IMR-90 (cell line): ENCODE measurements around the gene MGAT5B. TPM values are rescaled to one million over a fixed set of nuclear protein-coding genes. Genes with fewer than 3 reads are reported as not detected.

Experiments used
- ATAC-seq: fragments of 200-7000 bp; cut with Tn5 transposase; 2 replicates; pipeline ENCODE4 v1.9.1; 2020; ENCODE audit warnings: low read depth, mild to moderate bottlenecking, moderate library complexity
- BruUV-seq: library from RNA; stranded (reverse); fragments of 400-500 nt; replicated peaks from 2 replicates; lab custom pipeline; 2021; lab: Mats Ljungman, UMichigan
- CTCF ChIA-PET: fragments of 300-600 bp; formaldehyde crosslinking; extraction: SDS; loops from one replicate; lab custom pipeline; 2021; ENCODE audit warnings: antibody characterized with exemption; lab: Yijun Ruan, JAX
- POLR2A ChIA-PET: fragments of 300-600 bp; sonication (Branson Sonifier 250); formaldehyde crosslinking; loops from one replicate; lab custom pipeline; 2022; ENCODE audit warnings: antibody characterized with exemption; ENCODE audit not compliant: unreplicated experiment; lab: Charles Lee
- DNase-seq: peaks from one replicate; pipeline ENCODE4 v3.0.0; 2013
- H2AFZ ChIP-seq: replicated peaks from 2 replicates; pipeline ENCODE3; 2013; ENCODE audit warnings: low read length, mild to moderate bottlenecking; ENCODE audit not compliant: poor library complexity
- H2AK5ac ChIP-seq: 2 replicates; pipeline ENCODE4 v1.6.1; 2013; ENCODE audit warnings: low read depth, low read length, inconsistent platforms
- H2AK9ac ChIP-seq: replicated peaks from 2 replicates; pipeline ENCODE3; 2013; ENCODE audit warnings: mild to moderate bottlenecking, low read depth, low read length, moderate library complexity; ENCODE audit not compliant: poor library complexity
- H2BK120ac ChIP-seq: 2 replicates; pipeline ENCODE4 v1.6.1; 2013; ENCODE audit warnings: low read depth, low read length, inconsistent platforms
- H2BK15ac ChIP-seq: 3 replicates; pipeline ENCODE4 v1.6.1; 2013; ENCODE audit warnings: low read depth, low read length, inconsistent platforms
- H2BK20ac ChIP-seq: 2 replicates; pipeline ENCODE4 v1.6.1; 2013; ENCODE audit warnings: low read depth, mild to moderate bottlenecking, inconsistent platforms, low read length, moderate library complexity
- H2BK5ac ChIP-seq: 2 replicates; pipeline ENCODE4 v1.6.1; 2013; ENCODE audit warnings: mild to moderate bottlenecking, low read depth, low read length, inconsistent platforms; ENCODE audit not compliant: poor library complexity, severe bottlenecking
- H3K14ac ChIP-seq: replicated peaks from 2 replicates; pipeline ENCODE4 v1.6.1; 2013; ENCODE audit warnings: low read depth, low read length, inconsistent platforms
- H3K18ac ChIP-seq: 2 replicates; pipeline ENCODE4 v1.6.1; 2013; ENCODE audit warnings: low read depth, low read length, control low read depth
- H3K23ac ChIP-seq: 2 replicates; pipeline ENCODE4 v1.6.1; 2013; ENCODE audit warnings: low read depth, low read length, inconsistent platforms
- H3K27ac ChIP-seq: 2 replicates; pipeline ENCODE4 v1.5.1; 2013; ENCODE audit warnings: mild to moderate bottlenecking, control low read depth, low read length; ENCODE audit not compliant: insufficient read depth
- H3K27me3 ChIP-seq: 2 replicates; pipeline ENCODE4 v1.6.1; 2013; ENCODE audit warnings: low read length; ENCODE audit not compliant: control insufficient read depth, insufficient read depth
- H3K36me3 ChIP-seq: 2 replicates; pipeline ENCODE4 v1.6.1; 2013; ENCODE audit warnings: low read length, mixed read lengths; ENCODE audit not compliant: control insufficient read depth, insufficient read depth
- H3K4ac ChIP-seq: 2 replicates; pipeline ENCODE4 v1.6.1; 2013; ENCODE audit warnings: low read depth, low read length, inconsistent platforms
- H3K4me1 ChIP-seq: 2 replicates; pipeline ENCODE4 v1.6.1; 2013; ENCODE audit warnings: low read length, mixed read lengths; ENCODE audit not compliant: control insufficient read depth, insufficient read depth
- H3K4me2 ChIP-seq: 2 replicates; pipeline ENCODE4 v1.6.1; 2013; ENCODE audit warnings: low read depth, mild to moderate bottlenecking, control low read depth, low read length, moderate library complexity
- H3K4me3 ChIP-seq: 2 replicates; pipeline ENCODE4 v1.5.1; 2013; ENCODE audit warnings: low read depth, mild to moderate bottlenecking, control low read depth, low read length, moderate library complexity; ENCODE audit not compliant: insufficient read depth
- H3K56ac ChIP-seq: 2 replicates; pipeline ENCODE4 v1.6.1; 2013; ENCODE audit warnings: low read length, inconsistent platforms; ENCODE audit not compliant: insufficient read depth; ENCODE audit errors: extremely low read depth
- H3K79me1 ChIP-seq, 2 experiments: 2 replicates each; pipeline ENCODE4 v1.6.1; 2013; ENCODE audit warnings: low read length in 2 of 2, inconsistent platforms in 1 of 2, low read depth in 1 of 2
- H3K9ac ChIP-seq: 2 replicates; pipeline ENCODE4 v1.6.1; 2013; ENCODE audit warnings: low read depth, low read length, control low read depth
- H3K9me1 ChIP-seq: 2 replicates; pipeline ENCODE4 v1.6.1; 2013; ENCODE audit warnings: low read length, inconsistent platforms; ENCODE audit not compliant: insufficient read depth
- H3K9me3 ChIP-seq: 2 replicates; pipeline ENCODE4 v1.6.1; 2013; ENCODE audit warnings: low read length; ENCODE audit not compliant: control insufficient read depth, insufficient read depth
- H4K20me1 ChIP-seq: 2 replicates; pipeline ENCODE4 v1.6.1; 2013; ENCODE audit warnings: low read length, inconsistent platforms; ENCODE audit not compliant: insufficient read depth
- H4K5ac ChIP-seq: 2 replicates; pipeline ENCODE4 v1.6.1; 2013; ENCODE audit warnings: mild to moderate bottlenecking, low read depth, low read length, control low read depth
- H4K8ac ChIP-seq, 2 experiments: 2 replicates each; pipeline ENCODE4 v1.6.1; 2013; ENCODE audit warnings: low read depth in 2 of 2, low read length in 2 of 2, control low read depth in 1 of 2, inconsistent platforms in 1 of 2
- H4K91ac ChIP-seq: 2 replicates; pipeline ENCODE4 v1.6.1; 2013; ENCODE audit warnings: low read depth, low read length, inconsistent platforms; ENCODE audit not compliant: insufficient read depth
- BHLHE40 ChIP-seq: fragments of 150-350 bp; IDR thresholded peaks from 2 replicates; pipeline ENCODE4 v1.6.1; 2016; ENCODE audit warnings: mild to moderate bottlenecking, low read depth, low read length
- CEBPB ChIP-seq: IDR thresholded peaks from 2 replicates; pipeline ENCODE4 v1.6.1; 2012; ENCODE audit warnings: low read depth, low read length, improper control_type of control experiment
- CHD1 ChIP-seq: IDR thresholded peaks from 2 replicates; pipeline ENCODE4 v1.6.1; 2012; ENCODE audit warnings: low read depth, low read length, improper control_type of control experiment
- CTCF ChIP-seq: conservative IDR thresholded peaks from 2 replicates; pipeline ENCODE4 v1.5.1; 2012; ENCODE audit warnings: mild to moderate bottlenecking, low read depth, low read length, improper control_type of control experiment
- FOS ChIP-seq: fragments of 150-350 bp; IDR thresholded peaks from 2 replicates; pipeline ENCODE4 v1.6.1; 2016; ENCODE audit warnings: low read depth, low read length
- MAFK ChIP-seq: IDR thresholded peaks from 2 replicates; pipeline ENCODE4 v1.6.1; 2012; ENCODE audit warnings: low read depth, low read length, improper control_type of control experiment
- MAZ ChIP-seq: IDR thresholded peaks from 2 replicates; pipeline ENCODE4 v1.6.1; 2012; ENCODE audit warnings: low read depth, mild to moderate bottlenecking, low read length, improper control_type of control experiment, moderate library complexity, borderline replicate concordance
- NFE2L2 ChIP-seq: fragments of 150-350 bp; IDR thresholded peaks from 2 replicates; pipeline ENCODE4 v1.6.1; 2016; ENCODE audit warnings: low read depth, mild to moderate bottlenecking, low read length
- POLR2A ChIP-seq: IDR thresholded peaks from 2 replicates; pipeline ENCODE4 v1.6.1; 2012; ENCODE audit warnings: mild to moderate bottlenecking, low read depth, low read length
- RFX5 ChIP-seq: IDR thresholded peaks from 2 replicates; pipeline ENCODE4 v1.8.0; 2012; ENCODE audit warnings: low read depth, mild to moderate bottlenecking, low read length, moderate library complexity
- SMC3 ChIP-seq: fragments of 150-350 bp; IDR thresholded peaks from 2 replicates; pipeline ENCODE4 v1.6.1; 2016; ENCODE audit warnings: low read depth, mild to moderate bottlenecking, antibody characterized with exemption, low read length, moderate library complexity
- USF2 ChIP-seq: fragments of 150-350 bp; IDR thresholded peaks from 2 replicates; pipeline ENCODE4 v1.6.1; 2017; ENCODE audit warnings: mild to moderate bottlenecking, antibody characterized with exemption, low read length, low read depth
- WGBS, 2 experiments: methylation state at CpG; one replicate each; pipeline versions ENCODE4 v1.1.5 to v1.1.7; 2013; ENCODE audit warnings: missing lambda C conversion rate in 2 of 2; ENCODE audit not compliant: insufficient read length in 1 of 2; ENCODE audit errors: extremely low coverage in 2 of 2; 5-methylcytosine and 5-hydroxymethylcytosine counted together
- dilution Hi-C: fragments of 300-500 bp; cut with HindIII; formaldehyde crosslinking; loops from one replicate; pipeline ENCODE4 v1.14.3; 2018; ENCODE audit warnings: low sequenced_read_pairs; ENCODE audit not compliant: unreplicated experiment
- in situ Hi-C: fragments of 300-500 bp; cut with MboI; formaldehyde crosslinking; loops from 3 replicates; pipeline ENCODE4 v1.14.3; 2019; ENCODE audit warnings: low sequenced_read_pairs, inconsistent platforms, mixed read lengths
- intact Hi-C: fragments of 100-400 bp; cut with micrococcal nuclease; formaldehyde crosslinking; loops from 2 replicates; pipeline ENCODE4 v1.10.0; 2022
- polyA plus RNA-seq, 3 experiments: library from polyadenylated mRNA; depleted of rRNA; stranded (reverse); fragments of >200 nt; gene quantifications; 2 replicates each; pipeline ENCODE4 v1.2.3, GENCODE V29; 2012; ENCODE audit warnings: low replicate concordance in 1 of 3
- total RNA-seq: library from RNA; depleted of rRNA; stranded (reverse); fragments of >200 nt; gene quantifications from 2 replicates; pipeline ENCODE4 v1.2.3, GENCODE V29; 2012

The MGAT5B gene
- total and polyA plus RNA-seq, 2 of the 4 experiments (the other 2 are of a cell fraction), result 0.54 to 2.0 TPM

GRCh38 chr17:76833747-76834146 lies 34.5 kb upstream of the MGAT5B start:
- Histone ChIP-seq H4K91ac (no peak overlapping the region), H3K27ac (no peak overlapping the region), H2BK15ac (no peak overlapping the region), H4K20me1 (no peaks in the 10 kb centered on the region), H3K18ac (no peak overlapping the region), H2AFZ (no peak overlapping the region), H4K5ac (no peak overlapping the region), H2AK9ac (no peak overlapping the region), H2AK5ac (no peak overlapping the region), H2BK120ac (no peak overlapping the region), H2BK20ac (no peak overlapping the region), H3K9ac (no peak overlapping the region), H3K36me3 (no peaks in the 10 kb centered on the region), H3K4me2 (no peak overlapping the region), H3K9me3 (no peaks in the 10 kb centered on the region), H3K4ac (no peak overlapping the region), H3K27me3 (peaks cover 29% of the 10 kb centered on the region), H4K8ac (no peak overlapping the region), H3K23ac (no peak overlapping the region), H3K4me3 (no peak overlapping the region), H3K79me1 (no peaks in the 10 kb centered on the region), H3K9me1 (no peaks in the 10 kb centered on the region), H3K4me1 (no peaks in the 10 kb centered on the region), H2BK5ac (no peak overlapping the region), H3K56ac (no peak overlapping the region), H3K14ac (no peak overlapping the region)
- no peak for TF ChIP-seq POLR2A
- no peak for TF ChIP-seq SMC3
- TF ChIP-seq FOS, result no peak
- no peak for TF ChIP-seq MAFK
- no peak for TF ChIP-seq RFX5
- no peak for TF ChIP-seq MAZ
- no peak for TF ChIP-seq USF2
- TF ChIP-seq CHD1, result no peak
- no peak for TF ChIP-seq BHLHE40
- no peak for TF ChIP-seq NFE2L2
- no peak for TF ChIP-seq CEBPB
- no peak for TF ChIP-seq CTCF
- BruUV-seq, result no TSS peak
- intact Hi-C loops, result no loop called here
- ChIA-PET CTCF (no interaction called here), POLR2A (no interaction called here)
- DNase-seq, result no peak
- ATAC-seq, result no peak
- in situ Hi-C loops, result no loop called here
- no CpG with 5 or more reads among the region's 4 CpGs for WGBS, 2 experiments
- dilution Hi-C loops, result no loop called here
